H1 (cell line): ENCODE measurements around the gene H2AZ1. TPM values are rescaled to one million over a fixed set of nuclear protein-coding genes. Genes with fewer than 3 reads are reported as not detected.

ENCODE experiments used
- CBX5 ChIP-seq: fragments of 300-800, 300-1000 bp; sonication (generic); IDR thresholded peaks from 2 replicates; pipeline ENCODE4 v1.7.1; 2016; ENCODE audit warnings: antibody characterized with exemption, low read length, low read depth
- RXRA ChIP-seq: IDR thresholded peaks from 2 replicates; pipeline ENCODE4 v1.6.1; 2011; ENCODE audit warnings: low read depth, mild to moderate bottlenecking, low read length, moderate library complexity; ENCODE audit not compliant: insufficient read depth
- polyA plus RNA-seq, 7 experiments: library from polyadenylated mRNA; depleted of rRNA in 3 of 7; stranded (reverse) in 5 of 7; unstranded in 2 of 7; fragments of >200 nt in 5 of 7; fragments of 200-250 nt in 2 of 7; gene quantifications; 1 replicate in 5 of 7; 2 replicates in 1 of 7; 4 replicates in 1 of 7; pipeline versions ENCODE4 v1.2.1 to v1.2.3, GENCODE V29; 2011 to 2013; ENCODE audit warnings: missing spikeins in 2 of 7, mixed read lengths in 2 of 7
- total RNA-seq: library from RNA; stranded (reverse); fragmentation: NEBNext Ultra II Directional; extraction: Animal tissue kit (Norgen Biotek cat#: 25700); gene quantifications from 2 replicates; pipeline ENCODE4 v1.2.1, GENCODE V29; 2021

H2AZ1 gene
- total and polyA plus RNA-seq, 2 of the 8 experiments (the other 6 are each of a cell fraction or from before 2014, with no cell fraction given): 831 to 898 TPM

DNA sequence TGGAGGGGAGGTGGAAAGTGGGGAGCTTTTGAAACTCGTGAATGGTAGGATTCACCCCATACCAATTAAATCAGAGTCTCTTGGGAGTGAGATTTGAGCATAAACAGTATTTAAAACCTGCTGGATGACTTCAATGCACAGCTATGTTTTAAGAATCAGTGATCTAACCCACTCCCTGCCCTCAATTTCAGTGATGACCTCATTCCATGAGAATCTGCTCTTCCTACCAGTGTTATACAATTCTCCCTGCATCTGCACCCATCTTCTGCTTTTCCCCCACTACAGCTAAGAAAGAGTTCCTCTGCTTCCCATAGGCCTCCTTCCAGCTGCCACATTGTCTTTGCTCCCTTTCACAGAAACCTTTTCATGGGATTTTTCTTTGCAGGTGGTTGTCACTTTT, 18.3 kb upstream of the H2AZ1 start (continued):
- TF ChIP-seq RXRA (no peak), CBX5 (no peak)
- TF ChIP-seq, all 59 proteins: peak for 0
